ENCODE results near the gene LMX1B.

LMX1B gene

GRCh38 chr9:126649477-126649876 lies 35.7 kb downstream of the LMX1B start:
- Histone ChIP-seq H3K4me3 (ENCODE audit: low read depth, low read length) (no peak overlapping the region), H3K27ac (ENCODE audit: extremely low read depth, low read depth, low read length) (no peak overlapping the region), H3K36me3 (ENCODE audit: control insufficient read depth in 2 of 2, insufficient read depth in 1 of 2, low read length in 2 of 2) (peaks cover 0 to under 1% of the 10 kb centered on the region in 2 experiments; a peak in 1 of 3 replicates), H3K4me1 (ENCODE audit: control insufficient read depth, insufficient read depth, low read length) (peaks cover 22% of the 10 kb centered on the region), H3K9me3 (ENCODE audit: control insufficient read depth, insufficient read depth, low read depth, low read length) (no peaks in the 10 kb centered on the region)
- POLR2A ChIA-PET, result interaction anchor here (1.0 kb wide), 1 partner anchor 14 kb away, joined by 5 read pairs; no protein-coding TSS in a partner anchor
- CTCF ChIA-PET, result interaction anchor here (1.2 kb wide), 1 partner anchor 56 kb away, joined by 3 read pairs; no protein-coding TSS in a partner anchor
- TF ChIP-seq, protein P1, sequence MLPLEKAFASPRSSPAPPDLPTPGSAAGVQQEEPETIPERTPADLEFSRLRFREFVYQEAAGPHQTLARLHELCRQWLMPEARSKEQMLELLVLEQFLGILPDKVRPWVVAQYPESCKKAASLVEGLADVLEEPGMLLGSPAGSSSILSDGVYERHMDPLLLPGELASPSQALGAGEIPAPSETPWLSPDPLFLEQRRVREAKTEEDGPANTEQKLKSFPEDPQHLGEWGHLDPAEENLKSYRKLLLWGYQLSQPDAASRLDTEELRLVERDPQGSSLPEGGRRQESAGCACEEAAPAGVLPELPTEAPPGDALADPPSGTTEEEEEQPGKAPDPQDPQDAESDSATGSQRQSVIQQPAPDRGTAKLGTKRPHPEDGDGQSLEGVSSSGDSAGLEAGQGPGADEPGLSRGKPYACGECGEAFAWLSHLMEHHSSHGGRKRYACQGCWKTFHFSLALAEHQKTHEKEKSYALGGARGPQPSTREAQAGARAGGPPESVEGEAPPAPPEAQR (tag by site-specific recombination; IDR thresholded peaks at IDR 0.05), result no peak
- TF ChIP-seq, protein P2, sequence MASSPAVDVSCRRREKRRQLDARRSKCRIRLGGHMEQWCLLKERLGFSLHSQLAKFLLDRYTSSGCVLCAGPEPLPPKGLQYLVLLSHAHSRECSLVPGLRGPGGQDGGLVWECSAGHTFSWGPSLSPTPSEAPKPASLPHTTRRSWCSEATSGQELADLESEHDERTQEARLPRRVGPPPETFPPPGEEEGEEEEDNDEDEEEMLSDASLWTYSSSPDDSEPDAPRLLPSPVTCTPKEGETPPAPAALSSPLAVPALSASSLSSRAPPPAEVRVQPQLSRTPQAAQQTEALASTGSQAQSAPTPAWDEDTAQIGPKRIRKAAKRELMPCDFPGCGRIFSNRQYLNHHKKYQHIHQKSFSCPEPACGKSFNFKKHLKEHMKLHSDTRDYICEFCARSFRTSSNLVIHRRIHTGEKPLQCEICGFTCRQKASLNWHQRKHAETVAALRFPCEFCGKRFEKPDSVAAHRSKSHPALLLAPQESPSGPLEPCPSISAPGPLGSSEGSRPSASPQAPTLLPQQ (tag by site-specific recombination; IDR thresholded peaks at IDR 0.05), result no peak
- TF ChIP-seq PRDM10 (tag by site-specific recombination; IDR thresholded peaks at IDR 0.05) (peak; percentile 94), ZNF658 (tag by site-specific recombination; IDR thresholded peaks at IDR 0.05) (no peak), ZNF2 (tag by site-specific recombination; IDR thresholded peaks at IDR 0.05) (no peak)

DNA sequence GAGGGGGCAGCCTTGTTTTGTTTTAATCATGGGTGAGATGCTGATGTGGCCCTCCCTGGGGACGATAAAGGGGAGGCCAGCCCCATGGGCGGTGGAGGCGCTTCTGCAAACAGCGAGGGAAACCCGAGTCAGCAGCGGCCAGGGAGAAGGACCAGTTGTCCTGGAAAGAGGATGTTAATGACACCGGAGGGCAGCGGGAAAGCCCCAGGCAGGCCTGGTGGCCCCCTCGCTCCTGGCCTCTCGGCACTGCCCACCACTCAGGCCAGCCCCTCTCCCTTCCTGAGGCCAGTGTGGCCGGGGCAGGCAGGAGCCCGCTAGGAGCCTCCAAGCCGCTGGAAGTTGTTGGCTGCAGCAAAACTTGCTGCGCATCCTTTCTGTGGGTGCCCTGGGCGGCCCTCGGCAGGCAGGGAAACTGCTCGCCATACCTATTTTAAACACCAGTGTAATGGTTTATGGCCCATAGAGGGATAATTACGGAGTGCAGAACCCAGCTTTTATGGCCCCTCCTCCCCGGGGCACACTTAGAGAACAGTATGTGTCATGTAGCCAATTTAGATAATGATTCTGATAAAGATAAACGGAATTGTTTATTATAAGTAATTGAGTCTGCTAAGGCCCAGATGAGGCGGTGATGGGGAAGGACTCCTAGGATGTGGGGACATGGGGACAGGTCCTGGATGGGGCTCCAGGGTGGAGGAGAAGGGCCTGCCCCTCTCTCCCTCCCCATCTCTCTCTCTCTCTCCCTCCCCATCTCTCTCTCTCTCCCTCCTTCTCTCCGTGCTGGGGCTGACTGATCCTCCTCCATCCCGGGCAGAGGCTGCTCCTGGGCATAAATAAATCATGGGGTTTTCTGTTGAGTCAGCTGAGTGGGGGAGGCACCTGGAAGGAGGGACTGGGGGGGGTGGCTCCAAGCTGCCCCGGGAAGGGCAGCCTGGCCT lies 36.9 kb downstream of the LMX1B start:
- H3K4me1 ChIP-seq (ENCODE audit: control insufficient read depth, insufficient read depth, low read length), result peaks cover 22% of the 10 kb centered on the region
- H3K27ac ChIP-seq (ENCODE audit: extremely low read depth, low read depth, low read length), result peak overlapping the region; percentile 58; the same call in 1 of the 2 replicates
- H3K36me3 ChIP-seq (ENCODE audit: control insufficient read depth in 2 of 2, insufficient read depth in 1 of 2, low read length in 2 of 2), result peaks cover 0 to 6% of the 10 kb centered on the region in 2 experiments; a peak in 1 of 3 replicates
- POLR2A ChIA-PET, result interaction anchor here (0.6 to 1.0 kb wide), 2 partner anchors 13 to 15 kb away, joined by 4 to 5 read pairs; no protein-coding TSS in a partner anchor
- no peak overlapping the region for H3K4me3 ChIP-seq (ENCODE audit: low read depth, low read length)
- CTCF ChIA-PET, result interaction anchor here (0.6 to 1.5 kb wide), 7 partner anchors 15 to 218 kb away, joined by 3 to 6 read pairs (median 3); no protein-coding TSS in a partner anchor
- no peaks in the 10 kb centered on the region for H3K9me3 ChIP-seq (ENCODE audit: control insufficient read depth, insufficient read depth, low read depth, low read length)
- TF ChIP-seq KLF10 (tag by site-specific recombination; IDR thresholded peaks at IDR 0.05) (peak; percentile 49; the same call in 1 of the 2 replicates), ZNF280C (tag by site-specific recombination; IDR thresholded peaks at IDR 0.05) (no peak), ZNF335 (tag by site-specific recombination; conservative IDR thresholded peaks at IDR 0.05) (peak; percentile 40; the same call in 1 of the 2 replicates), ZNF645 (tag by site-specific recombination; IDR thresholded peaks at IDR 0.05) (no peak), ZNF214 (tag by site-specific recombination; IDR thresholded peaks at IDR 0.05; ENCODE audit: borderline replicate concordance) (no peak), ZFP41 (tag by site-specific recombination; IDR thresholded peaks at IDR 0.05; ENCODE audit: borderline replicate concordance) (no peak), ZNF629 (tag by site-specific recombination; IDR thresholded peaks at IDR 0.05) (peak; percentile 77), ZNF571 (tag by site-specific recombination; IDR thresholded peaks at IDR 0.05) (no peak), ZFP69B (tag by site-specific recombination; IDR thresholded peaks at IDR 0.05) (peak; percentile 50; the same call in 1 of the 2 replicates), ZNF747 (tag by site-specific recombination; IDR thresholded peaks at IDR 0.05) (no peak), ZNF155 (tag by site-specific recombination; IDR thresholded peaks at IDR 0.05) (no peak), OVOL3 (tag by site-specific recombination; IDR thresholded peaks at IDR 0.05) (0 out of 2 replicates have a peak, but pooled peaks have one; percentile 28), ZNF169 (tag by site-specific recombination; IDR thresholded peaks at IDR 0.05) (no peak), FEZF1 (tag by site-specific recombination; IDR thresholded peaks at IDR 0.05) (peak; percentile 85), ZNF138 (tag by site-specific recombination; IDR thresholded peaks at IDR 0.05; ENCODE audit: borderline replicate concordance) (no peak)
- TF ChIP-seq, protein P3, sequence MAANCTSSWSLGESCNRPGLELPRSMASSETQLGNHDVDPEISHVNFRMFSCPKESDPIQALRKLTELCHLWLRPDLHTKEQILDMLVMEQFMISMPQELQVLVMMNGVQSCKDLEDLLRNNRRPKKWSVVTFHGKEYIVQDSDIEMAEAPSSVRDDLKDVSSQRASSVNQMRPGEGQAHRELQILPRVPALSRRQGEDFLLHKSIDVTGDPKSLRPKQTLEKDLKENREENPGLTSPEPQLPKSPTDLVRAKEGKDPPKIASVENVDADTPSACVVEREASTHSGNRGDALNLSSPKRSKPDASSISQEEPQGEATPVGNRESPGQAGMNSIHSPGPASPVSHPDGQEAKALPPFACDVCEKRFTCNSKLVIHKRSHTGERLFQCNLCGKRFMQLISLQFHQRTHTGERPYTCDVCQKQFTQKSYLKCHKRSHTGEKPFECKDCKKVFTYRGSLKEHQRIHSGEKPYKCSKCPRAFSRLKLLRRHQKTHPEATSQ (tag by site-specific recombination; IDR thresholded peaks at IDR 0.05), result no peak

All from HEK293 (cell line).